Measurements from ENCODE around the gene FAM9A. TPM values are rescaled to one million over a fixed set of nuclear protein-coding genes. Genes with fewer than 3 reads are reported as not detected.

Gene FAM9A
- total and polyA plus RNA-seq, 2 of the 13 experiments (the other 11 are each of a cell fraction or from before 2014, with no cell fraction given): not detected

DNA sequence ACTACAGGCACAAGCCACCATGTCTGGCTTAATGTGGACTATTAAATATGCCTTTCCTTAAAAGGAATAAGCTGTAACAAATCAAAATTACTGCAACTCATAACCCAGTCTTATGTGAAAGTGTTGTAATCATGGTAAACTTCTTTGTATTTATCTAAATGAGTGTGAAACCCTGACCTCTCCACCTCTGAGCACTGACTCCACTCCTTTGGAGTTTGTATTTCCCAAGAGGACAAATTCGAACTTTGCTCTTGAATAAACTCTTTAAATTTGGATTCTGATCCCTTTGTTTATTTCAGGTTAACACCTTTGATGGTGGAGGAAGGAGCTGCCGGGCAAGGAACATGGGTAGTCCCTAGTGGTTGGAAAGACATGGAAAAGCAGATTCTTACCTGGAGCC, 48.3 kb upstream of the FAM9A start:
- no peaks in the 10 kb centered on the region for H4K20me1 ChIP-seq (ENCODE audit: insufficient read depth, low read length)
- no peaks in the 10 kb centered on the region for H3K79me2 ChIP-seq (ENCODE audit: insufficient read depth, low read length)
- H3K9ac ChIP-seq (ENCODE audit: insufficient read depth, low read depth, low read length): no peak overlapping the region
- no peaks in the 10 kb centered on the region for H3K36me3 ChIP-seq (replicated peaks in 1 of 2; ENCODE audit: control insufficient read depth in 1 of 2, insufficient read depth in 2 of 2, low read length in 2 of 2)
- H2AFZ ChIP-seq (ENCODE audit: low read length): no peak overlapping the region
- BruUV-seq (replicated peaks): no TSS peak
- H3K9me3 ChIP-seq (ENCODE audit: low read length): no peaks in the 10 kb centered on the region
- no peak overlapping the region for H3K4me2 ChIP-seq (ENCODE audit: low read depth, low read length)
- FAIRE-seq (peak; percentile 8), ATAC-seq (peak; percentile 72), DNase-seq (ENCODE audit: low spot score) (peak; percentile 30)
- peaks cover 23% of the 10 kb centered on the region for H3K4me1 ChIP-seq (ENCODE audit: insufficient read depth, low read length)
- WGBS (ENCODE audit: low lambda C conversion rate): 0% methylated on average over 2 of the region's 2 CpGs
- in situ Hi-C loops (cut with HindIII; ENCODE audit: extremely low pct_ligation_motif_present, low pct_unique_long_range_greater_than_20kb) (no loop called here), intact Hi-C loops (cut with micrococcal nuclease; ENCODE audit: unreplicated experiment) (no loop called here)
- POLR2A ChIA-PET: no interaction called here
- no peak overlapping the region for H3K4me3 ChIP-seq (replicated peaks in 1 of 3; ENCODE audit: insufficient read depth in 1 of 3, low read depth in 2 of 3, low read length in 3 of 3)
- CTCF ChIA-PET (ENCODE audit: low intra/inter-chr PET ratio, low total read pairs): no interaction called here
- no peak overlapping the region for H3K27ac ChIP-seq (ENCODE audit: extremely low read length, insufficient read depth, low read length)
- H3K27me3 ChIP-seq (ENCODE audit: control insufficient read depth in 1 of 2, insufficient read depth in 2 of 2, low read length in 2 of 2): no peaks in the 10 kb centered on the region
- TF ChIP-seq NR2F2 (IDR thresholded peaks at IDR 0.05; ENCODE audit: borderline replicate concordance, low read depth) (peak; percentile 88), RARA (CRISPR knock-in tag; IDR thresholded peaks at IDR 0.05) (0 out of 2 replicates have a peak, but pooled peaks have one; percentile 18), FOXA3 (CRISPR knock-in tag; IDR thresholded peaks at IDR 0.05) (peak; percentile 14; the same call in 1 of the 2 replicates), RORA (CRISPR knock-in tag; IDR thresholded peaks at IDR 0.05) (no peak), JARID2 (CRISPR knock-in tag; IDR thresholded peaks at IDR 0.05; ENCODE audit: insufficient replicate concordance) (no peak), FOXP1 (IDR thresholded peaks at IDR 0.05) (no peak), FOXP1 (CRISPR knock-in tag; IDR thresholded peaks at IDR 0.05) (peak; percentile 36; the same call in 1 of the 2 replicates), SSRP1 (CRISPR knock-in tag; IDR thresholded peaks at IDR 0.05) (no peak), SP140L (CRISPR knock-in tag; IDR thresholded peaks at IDR 0.05; ENCODE audit: borderline replicate concordance) (no peak), NR2F1 (CRISPR knock-in tag; IDR thresholded peaks at IDR 0.05) (peak; percentile 48 to 84), ZNF333 (CRISPR knock-in tag; IDR thresholded peaks at IDR 0.05; ENCODE audit: borderline replicate concordance) (no peak), ZSCAN12 (CRISPR knock-in tag; IDR thresholded peaks at IDR 0.05) (no peak), SRF (IDR thresholded peaks at IDR 0.05; ENCODE audit: low read depth, low read length) (peak; percentile 19; the same call in 1 of the 2 replicates), TGIF2 (CRISPR knock-in tag; IDR thresholded peaks at IDR 0.05) (no peak), BCL6 (CRISPR knock-in tag; IDR thresholded peaks at IDR 0.05) (no peak), CEBPB (IDR thresholded peaks at IDR 0.05; ENCODE audit: borderline replicate concordance, low read depth, low read length) (peak; percentile 46; the same call in 1 of the 2 replicates), KDM5B (CRISPR knock-in tag; IDR thresholded peaks at IDR 0.05; ENCODE audit: borderline replicate concordance) (no peak), HNF4A (CRISPR knock-in tag; IDR thresholded peaks at IDR 0.05) (peak; percentile 73), ZNF788 (CRISPR knock-in tag; IDR thresholded peaks at IDR 0.05; ENCODE audit: borderline replicate concordance) (no peak), HOXA5 (CRISPR knock-in tag; IDR thresholded peaks at IDR 0.05) (no peak), SOX13 (IDR thresholded peaks at IDR 0.05) (no peak), SOX13 (CRISPR knock-in tag; conservative IDR thresholded peaks at IDR 0.05 in 1 of 2, IDR thresholded peaks at IDR 0.05 in 1 of 2) (peak in 1 of 2 experiments; percentile 24; a peak in 1 of 4 replicates), SATB2 (CRISPR knock-in tag; IDR thresholded peaks at IDR 0.05) (no peak)
- TF ChIP-seq, protein P1, sequence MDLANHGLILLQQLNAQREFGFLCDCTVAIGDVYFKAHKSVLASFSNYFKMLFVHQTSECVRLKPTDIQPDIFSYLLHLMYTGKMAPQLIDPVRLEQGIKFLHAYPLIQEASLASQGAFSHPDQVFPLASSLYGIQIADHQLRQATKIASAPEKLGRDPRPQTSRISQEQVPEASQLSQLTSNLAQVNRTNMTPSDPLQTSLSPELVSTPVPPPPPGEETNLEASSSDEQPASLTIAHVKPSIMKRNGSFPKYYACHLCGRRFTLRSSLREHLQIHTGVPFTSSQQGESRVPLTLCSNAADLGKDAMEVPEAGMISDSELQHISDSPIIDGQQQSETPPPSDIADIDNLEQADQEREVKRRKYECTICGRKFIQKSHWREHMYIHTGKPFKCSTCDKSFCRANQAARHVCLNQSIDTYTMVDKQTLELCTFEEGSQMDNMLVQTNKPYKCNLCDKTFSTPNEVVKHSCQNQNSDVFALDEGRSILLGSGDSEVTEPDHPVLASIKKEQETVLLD (CRISPR knock-in tag; IDR thresholded peaks at IDR 0.05; ENCODE audit: low read depth): no peak
- TF ChIP-seq, protein P2, sequence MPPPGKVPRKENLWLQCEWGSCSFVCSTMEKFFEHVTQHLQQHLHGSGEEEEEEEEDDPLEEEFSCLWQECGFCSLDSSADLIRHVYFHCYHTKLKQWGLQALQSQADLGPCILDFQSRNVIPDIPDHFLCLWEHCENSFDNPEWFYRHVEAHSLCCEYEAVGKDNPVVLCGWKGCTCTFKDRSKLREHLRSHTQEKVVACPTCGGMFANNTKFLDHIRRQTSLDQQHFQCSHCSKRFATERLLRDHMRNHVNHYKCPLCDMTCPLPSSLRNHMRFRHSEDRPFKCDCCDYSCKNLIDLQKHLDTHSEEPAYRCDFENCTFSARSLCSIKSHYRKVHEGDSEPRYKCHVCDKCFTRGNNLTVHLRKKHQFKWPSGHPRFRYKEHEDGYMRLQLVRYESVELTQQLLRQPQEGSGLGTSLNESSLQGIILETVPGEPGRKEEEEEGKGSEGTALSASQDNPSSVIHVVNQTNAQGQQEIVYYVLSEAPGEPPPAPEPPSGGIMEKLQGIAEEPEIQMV (CRISPR knock-in tag; IDR thresholded peaks at IDR 0.05; ENCODE audit: low read depth): no peak

Data from HepG2 (cell line).